Mesenchymal stem cell (in vitro differentiated cells and primary cell): Measurements from ENCODE around the gene ATP13A4.

ENCODE experiments used
- DNase-seq: peaks from one replicate; pipeline ENCODE4 v3.0.0-alpha.2; 2013
- H2AFZ ChIP-seq: one replicate; pipeline ENCODE4 v1.6.1; 2013; ENCODE audit warnings: low read depth, mild to moderate bottlenecking, control low read depth, inconsistent platforms, low read length, moderate library complexity
- H2AK5ac ChIP-seq: 2 replicates; pipeline ENCODE4 v1.6.1; 2013; ENCODE audit warnings: low read length, moderate library complexity, mild to moderate bottlenecking, inconsistent platforms; ENCODE audit not compliant: severe bottlenecking
- H2BK120ac ChIP-seq: one replicate; pipeline ENCODE4 v1.6.1; 2013; ENCODE audit warnings: low read depth, mild to moderate bottlenecking, inconsistent platforms, low read length, moderate library complexity
- H2BK12ac ChIP-seq, 2 experiments: one replicate each; pipeline ENCODE4 v1.6.1; 2013; ENCODE audit warnings: inconsistent platforms in 2 of 2, low read length in 2 of 2, mild to moderate bottlenecking in 2 of 2, moderate library complexity in 2 of 2, control low read depth in 1 of 2
- H2BK15ac ChIP-seq: one replicate; pipeline ENCODE4 v1.6.1; 2013; ENCODE audit warnings: mild to moderate bottlenecking, low read depth, inconsistent platforms; ENCODE audit not compliant: poor library complexity, severe bottlenecking
- H2BK5ac ChIP-seq: 2 replicates; pipeline ENCODE4 v1.6.1; 2013; ENCODE audit warnings: low read depth, mild to moderate bottlenecking, low read length, control low read depth, inconsistent platforms; ENCODE audit not compliant: poor library complexity, severe bottlenecking
- H3K14ac ChIP-seq, 2 experiments: one replicate each; pipeline ENCODE4 v1.6.1; 2013; ENCODE audit warnings: inconsistent platforms in 2 of 2, low read length in 2 of 2, control low read depth in 1 of 2, mild to moderate bottlenecking in 1 of 2, moderate library complexity in 1 of 2
- H3K18ac ChIP-seq, 2 experiments: one replicate each; pipeline ENCODE4 v1.6.1; 2013; ENCODE audit warnings: inconsistent platforms in 2 of 2, low read length in 2 of 2, control low read depth in 1 of 2, low read depth in 1 of 2, mild to moderate bottlenecking in 1 of 2
- H3K23ac ChIP-seq, 2 experiments: one replicate each; pipeline ENCODE4 v1.6.1; 2013; ENCODE audit warnings: inconsistent platforms in 2 of 2, low read length in 2 of 2, mild to moderate bottlenecking in 2 of 2, moderate library complexity in 2 of 2, control low read depth in 1 of 2
- H3K27ac ChIP-seq: 2 replicates; pipeline ENCODE4 v1.5.1; 2013; ENCODE audit warnings: mild to moderate bottlenecking, moderate library complexity, low read length, control low read depth, inconsistent platforms; ENCODE audit not compliant: poor library complexity, severe bottlenecking
- H3K27me3 ChIP-seq, 2 experiments: 2 replicates each; pipeline versions ENCODE4 v1.6.1 to v1.7.0; 2013; ENCODE audit warnings: low read length in 2 of 2, mild to moderate bottlenecking in 2 of 2, moderate library complexity in 2 of 2, control low read depth in 1 of 2, inconsistent platforms in 1 of 2; ENCODE audit not compliant: control insufficient read depth in 1 of 2, insufficient read depth in 1 of 2
- H3K36me3 ChIP-seq, 2 experiments: 2 replicates each; pipeline versions ENCODE4 v1.6.1 to v1.7.0; 2013; ENCODE audit warnings: low read length in 2 of 2, control low read depth in 1 of 2, inconsistent platforms in 1 of 2, low read depth in 1 of 2, mild to moderate bottlenecking in 1 of 2; ENCODE audit not compliant: insufficient read depth in 2 of 2, control insufficient read depth in 1 of 2
- H3K4ac ChIP-seq, 2 experiments: one replicate each; pipeline ENCODE4 v1.6.1; 2013; ENCODE audit warnings: inconsistent platforms in 2 of 2, low read length in 2 of 2, mild to moderate bottlenecking in 2 of 2, moderate library complexity in 2 of 2, control low read depth in 1 of 2, low read depth in 1 of 2
- H3K4me1 ChIP-seq: 2 replicates; pipeline ENCODE4 v1.6.1; 2013; ENCODE audit warnings: low read depth, low read length, control low read depth; ENCODE audit not compliant: control insufficient read depth, insufficient read depth
- H3K4me2 ChIP-seq: 2 replicates; pipeline ENCODE4 v1.6.1; 2013; ENCODE audit warnings: low read length, mild to moderate bottlenecking, inconsistent platforms; ENCODE audit not compliant: poor library complexity, severe bottlenecking
- H3K4me3 ChIP-seq, 2 experiments: 2 replicates each; pipeline versions ENCODE4 v1.5.1 to v1.7.0; 2013; ENCODE audit warnings: low read length in 2 of 2, mild to moderate bottlenecking in 2 of 2, control low read depth in 1 of 2, low read depth in 1 of 2; ENCODE audit not compliant: insufficient read depth in 1 of 2
- H3K79me1 ChIP-seq: replicated peaks from 2 replicates; pipeline ENCODE4 v1.6.1; 2013; ENCODE audit warnings: mild to moderate bottlenecking, control low read depth, low read length, inconsistent platforms; ENCODE audit not compliant: poor library complexity, severe bottlenecking
- H3K9ac ChIP-seq: 2 replicates; pipeline ENCODE4 v1.7.0; 2013; ENCODE audit warnings: mild to moderate bottlenecking, low read length, moderate library complexity
- H3K9me3 ChIP-seq: 2 replicates; pipeline ENCODE4 v1.7.0; 2013; ENCODE audit warnings: mild to moderate bottlenecking, low read length; ENCODE audit not compliant: control insufficient read depth
- H4K8ac ChIP-seq: one replicate; pipeline ENCODE4 v1.6.1; 2013; ENCODE audit warnings: inconsistent platforms, mild to moderate bottlenecking, low read length, moderate library complexity
- H4K91ac ChIP-seq: one replicate; pipeline ENCODE4 v1.6.1; 2013; ENCODE audit warnings: mild to moderate bottlenecking, low read length, inconsistent platforms
- WGBS: methylation state at CpG from one replicate; pipeline ENCODE4 v1.1.7; 2013; ENCODE audit warnings: mixed read lengths; 5-methylcytosine and 5-hydroxymethylcytosine counted together

ATP13A4 gene

DNA sequence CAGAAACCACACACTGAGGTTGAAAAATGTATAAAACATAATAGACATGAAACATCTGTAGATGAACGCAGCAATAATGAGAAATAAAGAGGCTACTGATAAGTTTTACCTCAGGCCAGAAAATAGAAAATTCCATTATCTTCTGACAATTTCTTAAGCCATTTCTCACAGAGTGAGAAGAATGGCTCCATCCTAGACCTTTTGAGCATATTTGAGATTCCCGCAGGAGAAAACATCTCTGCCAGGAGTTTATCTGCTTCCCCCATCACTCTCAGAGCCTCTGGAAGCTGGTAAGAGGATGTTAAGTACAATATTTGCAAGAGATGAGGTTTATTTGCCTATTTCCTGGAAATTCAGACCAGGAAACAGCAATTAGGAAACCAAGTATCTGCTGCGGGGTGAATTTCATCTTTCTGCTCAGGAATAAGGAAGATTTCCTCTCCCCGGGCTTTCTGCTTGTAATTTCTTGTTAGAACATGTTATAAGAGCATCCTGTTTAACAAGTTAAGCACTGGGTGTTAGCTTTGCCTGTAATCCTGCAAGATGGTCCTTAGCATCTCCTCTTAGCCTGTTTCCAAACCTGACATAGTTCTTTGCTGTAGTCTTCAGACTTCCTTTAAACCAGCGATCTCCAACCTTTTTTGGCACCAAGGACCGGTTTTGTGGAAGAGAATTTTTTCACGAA lies 54.8 kb downstream of the ATP13A4 start:
- Histone ChIP-seq H3K14ac (no peak overlapping the region), H2AK5ac (no peak overlapping the region), H2BK15ac (no peak overlapping the region), H3K18ac (no peak overlapping the region), H3K4me1 (no peaks in the 10 kb centered on the region), H3K9ac (no peak overlapping the region), H3K9me3 (no peaks in the 10 kb centered on the region), H2BK5ac (no peak overlapping the region), H3K4me2 (no peak overlapping the region), H3K23ac (no peak overlapping the region), H3K4ac (no peak overlapping the region), H3K27me3 (no peaks in the 10 kb centered on the region), H3K4me3 (no peak overlapping the region), H3K36me3 (no peaks in the 10 kb centered on the region), H2AFZ (no peak overlapping the region), H2BK120ac (no peak overlapping the region), H4K91ac (no peak overlapping the region), H2BK12ac (no peak overlapping the region), H3K79me1 (no peaks in the 10 kb centered on the region), H4K8ac (no peak overlapping the region), H3K27ac (no peak overlapping the region)
- 96% methylated on average over 6 of the region's 7 CpGs for WGBS
- no peak for DNase-seq

DNA sequence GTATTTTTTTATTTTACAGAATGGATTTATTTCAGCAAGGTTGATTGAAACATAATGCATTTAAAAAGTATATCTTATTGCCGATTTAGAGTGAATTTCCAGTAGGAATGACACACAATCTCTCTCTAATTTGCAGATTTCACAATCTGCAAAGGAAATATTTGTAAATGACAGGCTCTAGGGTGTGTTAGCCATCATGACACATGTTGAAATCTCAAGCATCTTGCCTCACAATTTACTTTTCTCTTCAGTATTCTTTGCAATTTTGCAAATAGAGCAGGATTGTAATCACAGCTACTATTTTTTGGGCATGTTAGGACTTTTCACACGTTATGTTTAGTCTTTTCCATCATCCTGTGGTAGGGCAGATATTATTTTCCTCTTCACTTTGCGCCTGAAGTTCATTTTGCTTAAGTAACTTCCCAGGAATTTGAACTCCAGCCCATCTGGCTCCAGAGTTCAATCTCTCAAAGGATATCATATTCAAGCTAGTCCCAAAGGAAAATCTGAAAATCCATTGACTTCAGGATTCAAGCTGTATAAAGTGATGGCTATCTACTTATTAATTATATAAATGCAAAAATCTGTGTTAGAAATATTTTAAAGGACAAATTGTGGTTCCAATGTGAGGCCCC lies 55.4 kb downstream of the ATP13A4 start:
- Histone ChIP-seq H3K4me2 (no peak overlapping the region), H3K18ac (no peak overlapping the region), H2BK15ac (no peak overlapping the region), H2AK5ac (no peak overlapping the region), H3K23ac (no peak overlapping the region), H3K79me1 (no peaks in the 10 kb centered on the region), H3K4me3 (no peak overlapping the region), H3K27me3 (no peaks in the 10 kb centered on the region), H2AFZ (no peak overlapping the region), H3K9ac (no peak overlapping the region), H3K4me1 (no peaks in the 10 kb centered on the region), H2BK120ac (no peak overlapping the region), H4K91ac (no peak overlapping the region), H2BK5ac (no peak overlapping the region), H3K27ac (no peak overlapping the region), H3K4ac (no peak overlapping the region), H2BK12ac (no peak overlapping the region), H4K8ac (no peak overlapping the region), H3K9me3 (no peaks in the 10 kb centered on the region), H3K14ac (no peak overlapping the region), H3K36me3 (no peaks in the 10 kb centered on the region)
- DNase-seq = no peak
- 63% methylated on average over 2 of the region's 3 CpGs for WGBS

DNA sequence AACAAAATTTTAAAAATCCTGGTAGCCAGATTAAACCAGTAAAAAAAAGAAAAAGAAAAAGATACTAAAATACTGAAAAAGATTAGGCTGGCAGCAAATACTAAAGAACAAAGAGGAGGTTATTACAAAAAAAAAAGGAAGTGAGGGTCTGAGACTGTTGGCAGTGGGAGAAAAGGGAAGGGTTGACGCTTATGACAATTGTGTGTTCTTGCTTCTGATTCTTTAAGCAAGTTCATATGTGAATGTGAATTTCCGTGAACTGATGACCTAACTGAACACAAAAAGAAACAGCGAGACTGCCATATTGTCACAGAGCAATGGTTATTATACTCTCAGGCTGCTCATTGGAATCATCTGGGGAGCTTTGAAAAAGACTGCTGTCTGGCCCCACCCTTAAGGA lies 56.5 kb downstream of the ATP13A4 start:
- Histone ChIP-seq H2BK15ac (no peak overlapping the region), H2BK12ac (no peak overlapping the region), H3K27ac (no peak overlapping the region), H3K23ac (no peak overlapping the region), H3K4me3 (no peak overlapping the region), H3K27me3 (no peaks in the 10 kb centered on the region), H3K9me3 (no peaks in the 10 kb centered on the region), H4K91ac (no peak overlapping the region), H4K8ac (no peak overlapping the region), H2AFZ (no peak overlapping the region), H3K79me1 (no peaks in the 10 kb centered on the region), H3K9ac (no peak overlapping the region), H3K4me2 (no peak overlapping the region), H2BK120ac (no peak overlapping the region), H2BK5ac (no peak overlapping the region), H3K14ac (no peak overlapping the region), H3K36me3 (no peaks in the 10 kb centered on the region), H3K4ac (no peak overlapping the region), H2AK5ac (no peak overlapping the region), H3K4me1 (no peaks in the 10 kb centered on the region), H3K18ac (no peak overlapping the region)
- no peak for DNase-seq
- 84% methylated on average over 3 of the region's 3 CpGs for WGBS

DNA sequence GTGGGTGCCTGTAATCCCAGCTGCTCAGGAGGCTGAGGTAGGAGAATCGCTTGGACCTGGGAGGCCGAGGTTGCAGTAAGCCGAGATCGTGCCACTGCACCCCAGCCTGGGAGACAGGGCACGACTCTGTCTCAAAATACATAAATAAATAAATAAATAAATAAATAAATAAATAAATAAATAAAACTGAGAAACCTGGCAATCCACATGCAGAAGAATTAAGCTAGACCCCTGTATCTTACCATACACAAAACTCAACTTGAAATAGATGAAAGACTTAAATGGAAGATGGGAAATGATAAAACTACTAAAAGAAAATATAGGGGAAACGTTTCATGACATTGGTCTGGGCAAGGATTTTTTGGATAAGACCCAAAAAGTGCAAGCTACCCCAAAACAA lies 58.0 kb downstream of the ATP13A4 start:
- no peak for DNase-seq
- H2BK120ac ChIP-seq = no peak overlapping the region

More for the DNA sequence above, 58.0 kb downstream of the ATP13A4 start:
- H2BK15ac ChIP-seq = no peak overlapping the region
- H3K23ac ChIP-seq = no peak overlapping the region
- no peak overlapping the region for H3K4me3 ChIP-seq
- H3K4ac ChIP-seq = no peak overlapping the region
- H2AK5ac ChIP-seq = no peak overlapping the region
- H4K91ac ChIP-seq = no peak overlapping the region
- H2AFZ ChIP-seq = no peak overlapping the region
- no peak overlapping the region for H3K14ac ChIP-seq
- H3K9ac ChIP-seq = no peak overlapping the region
- H3K36me3 ChIP-seq = no peaks in the 10 kb centered on the region
- no peak overlapping the region for H4K8ac ChIP-seq
- H3K27me3 ChIP-seq = no peaks in the 10 kb centered on the region
- no peak overlapping the region for H3K4me2 ChIP-seq
- 100% methylated on average over 1 of the region's 6 CpGs for WGBS
- H3K4me1 ChIP-seq = no peaks in the 10 kb centered on the region
- no peak overlapping the region for H3K27ac ChIP-seq
- H2BK5ac ChIP-seq = no peak overlapping the region
- no peak overlapping the region for H3K18ac ChIP-seq
- no peaks in the 10 kb centered on the region for H3K9me3 ChIP-seq
- H3K79me1 ChIP-seq = no peaks in the 10 kb centered on the region
- H2BK12ac ChIP-seq = no peak overlapping the region
